ENCODE results near the gene CD82. TPM values are rescaled to one million over a fixed set of nuclear protein-coding genes. Genes with fewer than 3 reads are reported as not detected.

CD82 gene
- total RNA-seq, 1 experiment from 2014 or later, result 4.5 TPM

GRCh38 chr11:44637487-44637886 is 72.0 kb downstream of the CD82 start:
- Histone ChIP-seq H3K4me2 (ENCODE audit: insufficient read depth, insufficient read length, low read length) (no peak overlapping the region), H2BK20ac (ENCODE audit: low read depth, low read length, poor library complexity, severe bottlenecking) (no peak overlapping the region), H4K91ac (ENCODE audit: insufficient read length, low read depth, low read length) (no peak overlapping the region), H3K14ac (ENCODE audit: insufficient read depth, low read length) (no peak overlapping the region), H3K27ac (ENCODE audit: insufficient read length, low read depth, low read length) (no peak overlapping the region), H2BK15ac (ENCODE audit: low read depth, low read length) (no peak overlapping the region), H3K18ac (ENCODE audit: insufficient read length, low read depth, low read length) (no peak overlapping the region), H3K4me1 (ENCODE audit: insufficient read depth, low read length) (peaks cover 6% of the 10 kb centered on the region; the same call in 1 of the 2 replicates), H4K8ac (replicated peaks; ENCODE audit: insufficient read length, low read depth, low read length) (no peak overlapping the region), H3K23ac (ENCODE audit: insufficient read length, low read depth, low read length) (no peak overlapping the region), H3K79me2 (ENCODE audit: insufficient read depth, low read length) (no peaks in the 10 kb centered on the region), H2AK5ac (ENCODE audit: insufficient read length, low read length) (no peak overlapping the region), H2BK5ac (ENCODE audit: insufficient read length, low read length) (no peak overlapping the region), H3K9ac (ENCODE audit: extremely low read depth, insufficient read length, low read length) (no peak overlapping the region), H3K56ac (ENCODE audit: insufficient read length, low read depth, low read length) (no peak overlapping the region), H3K23me2 (ENCODE audit: insufficient read length, low read depth, low read length, poor library complexity, severe bottlenecking) (no peaks in the 10 kb centered on the region), H4K5ac (ENCODE audit: insufficient read length, low read depth, low read length) (no peak overlapping the region), H4K20me1 (ENCODE audit: control insufficient read depth, insufficient read depth, insufficient read length) (no peaks in the 10 kb centered on the region), H2BK120ac (ENCODE audit: low read depth, low read length, poor library complexity, severe bottlenecking) (no peak overlapping the region), H2BK12ac (ENCODE audit: insufficient read length, low read depth, low read length) (no peak overlapping the region), H3K4ac (ENCODE audit: low read depth, low read length) (no peak overlapping the region), H3K27me3 (ENCODE audit: insufficient read depth, low read length) (no peaks in the 10 kb centered on the region), H3K9me3 (ENCODE audit: control insufficient read depth, low read depth, low read length) (no peaks in the 10 kb centered on the region), H3K79me1 (ENCODE audit: insufficient read depth, low read depth, low read length, poor library complexity, severe bottlenecking) (no peaks in the 10 kb centered on the region), H3T11ph (ENCODE audit: low read length) (no peak overlapping the region), H2AFZ (ENCODE audit: low read length) (no peak overlapping the region)
- H3K4me1 Mint-ChIP-seq, result peaks cover 14 to 24% of the 10 kb centered on the region in 2 experiments
- TF ChIP-seq CTCF (conservative IDR thresholded peaks at IDR 0.05), result no peak
- DNase-seq, result no peak
- no peak overlapping the region for H3K4me3 Mint-ChIP-seq
- peaks cover 4% of the 10 kb centered on the region for H3K27me3 Mint-ChIP-seq (ENCODE audit: low read depth)
- no CpG with 5 or more reads among the region's 2 CpGs for WGBS (ENCODE audit: extremely low coverage, insufficient read length, low lambda C conversion rate)
- H3K27ac Mint-ChIP-seq, result no peak overlapping the region
- H3K36me3 Mint-ChIP-seq (ENCODE audit: insufficient read depth in 1 of 3, low read depth in 3 of 3), result peaks cover 0 to 3% (median 0%) of the 10 kb centered on the region in 3 experiments; a peak in 2 of 7 replicates
- peaks cover 0 to 9% of the 10 kb centered on the region in 2 experiments; a peak in 3 of 5 replicates for H3K9me3 Mint-ChIP-seq
